H9 (cell line): Measurements from ENCODE around the gene S100A2. TPM values are rescaled to one million over a fixed set of nuclear protein-coding genes. Genes with fewer than 3 reads are reported as not detected.

Source experiments
- DNase-seq: peaks from one replicate; pipeline ENCODE4 v3.0.0-alpha.2; 2017
- H2AFZ ChIP-seq: one replicate; pipeline ENCODE4 v1.6.1; 2013; ENCODE audit warnings: mild to moderate bottlenecking, low read length, control low read depth, moderate library complexity
- H2AK5ac ChIP-seq: 2 replicates; pipeline ENCODE4 v1.6.1; 2013; ENCODE audit warnings: low read length, control low read depth, mixed read lengths; ENCODE audit not compliant: insufficient read length
- H2BK120ac ChIP-seq: one replicate; pipeline ENCODE4 v1.6.1; 2013; ENCODE audit warnings: low read depth, mild to moderate bottlenecking, low read length, control low read depth, inconsistent platforms; ENCODE audit not compliant: poor library complexity, severe bottlenecking
- H2BK12ac ChIP-seq: 2 replicates; pipeline ENCODE4 v1.6.1; 2013; ENCODE audit warnings: low read length, control low read depth, mixed read lengths, low read depth; ENCODE audit not compliant: insufficient read length
- H2BK15ac ChIP-seq: 2 replicates; pipeline ENCODE4 v1.6.1; 2013; ENCODE audit warnings: low read depth, low read length, control low read depth
- H2BK20ac ChIP-seq: one replicate; pipeline ENCODE4 v1.6.1; 2013; ENCODE audit warnings: low read depth, mild to moderate bottlenecking, low read length, control low read depth, inconsistent platforms; ENCODE audit not compliant: poor library complexity, severe bottlenecking
- H2BK5ac ChIP-seq: 2 replicates; pipeline ENCODE4 v1.6.1; 2013; ENCODE audit warnings: low read length, control low read depth, mixed read lengths; ENCODE audit not compliant: insufficient read length
- H3K14ac ChIP-seq: 2 replicates; pipeline ENCODE4 v1.6.1; 2013; ENCODE audit warnings: low read length, control low read depth; ENCODE audit not compliant: insufficient read depth
- H3K18ac ChIP-seq: 2 replicates; pipeline ENCODE4 v1.6.1; 2013; ENCODE audit warnings: low read depth, mild to moderate bottlenecking, mixed read lengths, low read length, control low read depth; ENCODE audit not compliant: insufficient read length
- H3K23ac ChIP-seq: 2 replicates; pipeline ENCODE4 v1.6.1; 2013; ENCODE audit warnings: low read length, control low read depth, mixed read lengths, low read depth; ENCODE audit not compliant: insufficient read length
- H3K23me2 ChIP-seq: 2 replicates; pipeline ENCODE4 v1.6.1; 2013; ENCODE audit warnings: low read depth, mild to moderate bottlenecking, mixed read lengths, low read length, control low read depth; ENCODE audit not compliant: insufficient read length, poor library complexity, severe bottlenecking
- H3K27ac ChIP-seq: 2 replicates; pipeline ENCODE4 v1.5.1; 2013; ENCODE audit warnings: low read length, control low read depth, mixed read lengths, low read depth; ENCODE audit not compliant: insufficient read length
- H3K27me3 ChIP-seq: 2 replicates; pipeline ENCODE4 v1.6.1; 2013; ENCODE audit warnings: low read length, control low read depth, inconsistent platforms; ENCODE audit not compliant: insufficient read depth
- H3K4ac ChIP-seq: 2 replicates; pipeline ENCODE4 v1.6.1; 2013; ENCODE audit warnings: low read depth, mild to moderate bottlenecking, control low read depth, inconsistent platforms, low read length, moderate library complexity
- H3K4me1 ChIP-seq: 2 replicates; pipeline ENCODE4 v1.6.1; 2013; ENCODE audit warnings: low read length, control low read depth, inconsistent platforms; ENCODE audit not compliant: insufficient read depth
- H3K4me2 ChIP-seq: 2 replicates; pipeline ENCODE4 v1.6.1; 2013; ENCODE audit warnings: low read length, control low read depth, mixed read lengths; ENCODE audit not compliant: insufficient read length, insufficient read depth
- H3K56ac ChIP-seq: 2 replicates; pipeline ENCODE4 v1.6.1; 2013; ENCODE audit warnings: low read depth, mild to moderate bottlenecking, mixed read lengths, low read length, control low read depth; ENCODE audit not compliant: insufficient read length
- H3K79me1 ChIP-seq: 2 replicates; pipeline ENCODE4 v1.6.1; 2013; ENCODE audit warnings: low read depth, mild to moderate bottlenecking, moderate library complexity, low read length, control low read depth, inconsistent platforms; ENCODE audit not compliant: insufficient read depth, poor library complexity, severe bottlenecking
- H3K79me2 ChIP-seq: 2 replicates; pipeline ENCODE4 v1.6.1; 2013; ENCODE audit warnings: low read length, control low read depth, inconsistent platforms; ENCODE audit not compliant: insufficient read depth
- H3K9ac ChIP-seq: 2 replicates; pipeline ENCODE4 v1.6.1; 2013; ENCODE audit warnings: low read length, control low read depth, mixed read lengths; ENCODE audit not compliant: insufficient read length; ENCODE audit errors: extremely low read depth
- H3K9me3 ChIP-seq: one replicate; pipeline ENCODE4 v1.6.1; 2013; ENCODE audit warnings: low read depth, low read length, inconsistent platforms; ENCODE audit not compliant: control insufficient read depth
- H3T11ph ChIP-seq: one replicate; pipeline ENCODE4 v1.6.1; 2013; ENCODE audit warnings: mild to moderate bottlenecking, low read length, control low read depth, inconsistent platforms
- H4K20me1 ChIP-seq: one replicate; pipeline ENCODE4 v1.6.1; 2013; ENCODE audit not compliant: control insufficient read depth, insufficient read length, insufficient read depth
- H4K5ac ChIP-seq: 2 replicates; pipeline ENCODE4 v1.6.1; 2013; ENCODE audit warnings: low read depth, mild to moderate bottlenecking, mixed read lengths, low read length, control low read depth; ENCODE audit not compliant: insufficient read length
- H4K8ac ChIP-seq: replicated peaks from 2 replicates; pipeline ENCODE4 v1.6.1; 2013; ENCODE audit warnings: low read length, control low read depth, mixed read lengths, low read depth; ENCODE audit not compliant: insufficient read length
- H4K91ac ChIP-seq: 2 replicates; pipeline ENCODE4 v1.6.1; 2013; ENCODE audit warnings: low read depth, mild to moderate bottlenecking, moderate library complexity, mixed read lengths, low read length, control low read depth; ENCODE audit not compliant: insufficient read length
- H3K27ac Mint-ChIP-seq, 3 experiments: 2 replicates in 2 of 3; 3 replicates in 1 of 3; pipeline ENCODE4 v1.8.0; 2020 to 2021; ENCODE audit warnings: mixed read lengths in 3 of 3, mild to moderate bottlenecking in 1 of 3, moderate library complexity in 1 of 3
- H3K27me3 Mint-ChIP-seq: 2 replicates; pipeline ENCODE4 v1.8.0; 2021; ENCODE audit warnings: low read depth, mild to moderate bottlenecking, moderate library complexity, mixed read lengths
- H3K36me3 Mint-ChIP-seq, 3 experiments: 2 replicates in 2 of 3; 3 replicates in 1 of 3; pipeline ENCODE4 v1.8.0; 2020 to 2021; ENCODE audit warnings: low read depth in 3 of 3, mixed read lengths in 3 of 3; ENCODE audit not compliant: insufficient read depth in 1 of 3
- H3K4me1 Mint-ChIP-seq, 2 experiments: 2 replicates each; pipeline ENCODE4 v1.8.0; 2020; ENCODE audit warnings: mixed read lengths in 2 of 2
- H3K4me3 Mint-ChIP-seq, 2 experiments: 2 replicates in 1 of 2; 3 replicates in 1 of 2; pipeline ENCODE4 v1.8.0; 2020 to 2021; ENCODE audit warnings: mild to moderate bottlenecking in 2 of 2, mixed read lengths in 2 of 2, moderate library complexity in 1 of 2
- H3K9me3 Mint-ChIP-seq, 2 experiments: 2 replicates in 1 of 2; 3 replicates in 1 of 2; pipeline ENCODE4 v1.8.0; 2020; ENCODE audit warnings: mild to moderate bottlenecking in 2 of 2, mixed read lengths in 2 of 2, moderate library complexity in 1 of 2
- CTCF ChIP-seq: fragments of 200-600 bp; sonication (generic); conservative IDR thresholded peaks from 3 replicates; pipeline ENCODE4 v1.8.0; 2021; ENCODE audit warnings: antibody characterized with exemption, mild to moderate bottlenecking
- WGBS: extraction: QIAGEN DNeasy Blood & Tissue Kit; methylation state at CpG from one replicate; pipeline ENCODE4 v1.1.7; 2013; ENCODE audit warnings: missing lambda C conversion rate, low lambda C conversion rate, mixed read lengths; ENCODE audit not compliant: insufficient read length; ENCODE audit errors: extremely low coverage; 5-methylcytosine and 5-hydroxymethylcytosine counted together
- total RNA-seq: library from RNA; stranded (reverse); gene quantifications from 2 replicates; pipeline ENCODE4 v1.2.1, GENCODE V29; 2021

The S100A2 gene
- total RNA-seq, 1 experiment from 2014 or later, result 0.57 TPM

- H3K27me3 Mint-ChIP-seq, result no peaks in the 10 kb centered on the region
- Histone ChIP-seq H3K4me1 (peaks cover 3% of the 10 kb centered on the region; the same call in 1 of the 2 replicates), H2BK20ac (no peak overlapping the region), H3K79me1 (no peaks in the 10 kb centered on the region), H3K23me2 (no peaks in the 10 kb centered on the region), H3K9ac (no peak overlapping the region), H3K27me3 (no peaks in the 10 kb centered on the region), H3T11ph (no peak overlapping the region), H3K14ac (no peak overlapping the region), H3K56ac (no peak overlapping the region), H3K4ac (no peak overlapping the region), H3K18ac (no peak overlapping the region), H3K9me3 (no peaks in the 10 kb centered on the region), H2BK5ac (no peak overlapping the region), H3K4me2 (no peak overlapping the region), H2BK12ac (no peak overlapping the region), H3K23ac (no peak overlapping the region), H4K91ac (no peak overlapping the region), H3K27ac (no peak overlapping the region), H2BK15ac (no peak overlapping the region), H3K79me2 (no peaks in the 10 kb centered on the region), H4K5ac (no peak overlapping the region), H2BK120ac (no peak overlapping the region), H4K8ac (no peak overlapping the region), H2AK5ac (no peak overlapping the region), H2AFZ (no peak overlapping the region), H4K20me1 (no peaks in the 10 kb centered on the region)
- TF ChIP-seq CTCF, result no peak
- H3K9me3 Mint-ChIP-seq, result no peaks in the 10 kb centered on the region
- peaks cover 9 to 11% of the 10 kb centered on the region in 2 experiments for H3K4me1 Mint-ChIP-seq
- no peak overlapping the region for H3K4me3 Mint-ChIP-seq
- H3K27ac Mint-ChIP-seq, result no peak overlapping the region
- no peaks in the 10 kb centered on the region for H3K36me3 Mint-ChIP-seq
- DNase-seq, result no peak
- no CpG with 5 or more reads among the region's 3 CpGs for WGBS
Measured at GRCh38 chr1:153561466-153561985, 4.1 kb downstream of the S100A2 start.
